SK-N-DZ (cell line): ENCODE results near the gene JAZF1.

Experiments used
- small RNA-seq, 2 experiments: library from RNA; depleted of rRNA; stranded (forward); fragments of <200 nt; gene quantifications; one replicate each; pipeline ENCODE3, GENCODE V24; 2014

The JAZF1 gene

Small RNA genes lying within 50 kb of the gene (small RNA-seq; reads per million reads assigned to genes)
- 0 reads per million in 2 experiments for gene RNU6-979P
